CD4-positive, alpha-beta T cell treated with Interleukin-21 for 1 hour (primary cell): ENCODE measurements around the gene ACACA.

Experiments used
- DNase-seq: peaks from one replicate; pipeline ENCODE4 v3.0.0-alpha.2; 2020

Gene ACACA

GRCh38 chr17:37123941-37124820 is 282.5 kb downstream of the ACACA start:
- no peak for DNase-seq

GRCh38 chr17:37123386-37123785 is 283.2 kb downstream of the ACACA start:
- DNase-seq = no peak

- no peak for DNase-seq
Observed at GRCh38 chr17:37121616-37122015, 285.0 kb downstream of the ACACA start.

- no peak for DNase-seq
Observed at GRCh38 chr17:37118366-37119137, 288.1 kb downstream of the ACACA start.

- no peak for DNase-seq
Observed at GRCh38 chr17:37117373-37118142, 289.1 kb downstream of the ACACA start.

- no peak for DNase-seq
Observed at GRCh38 chr17:37116671-37117185, 289.9 kb downstream of the ACACA start.

GRCh38 chr17:37111329-37111728 is 295.3 kb downstream of the ACACA start:
- DNase-seq = no peak

GRCh38 chr17:37110746-37111145 is 295.9 kb downstream of the ACACA start:
- DNase-seq = no peak

GRCh38 chr17:37109731-37110710 is 296.6 kb downstream of the ACACA start:
- no peak for DNase-seq

- no peak for DNase-seq
Observed at GRCh38 chr17:37109106-37109505, 297.5 kb downstream of the ACACA start.

- DNase-seq = no peak
Observed at GRCh38 chr17:37107406-37108083, 299.1 kb downstream of the ACACA start.

- no peak for DNase-seq
Observed at GRCh38 chr17:37106049-37106448, 300.6 kb downstream of the ACACA start.

GRCh38 chr17:37103231-37103630 is 303.4 kb downstream of the ACACA start:
- DNase-seq = no peak

- DNase-seq = no peak
Observed at GRCh38 chr17:37101306-37101705, 305.3 kb downstream of the ACACA start.

GRCh38 chr17:37100231-37100630 is 306.4 kb downstream of the ACACA start:
- no peak for DNase-seq

GRCh38 chr17:37098910-37099664 is 307.5 kb downstream of the ACACA start:
- no peak for DNase-seq

GRCh38 chr17:37098152-37098551 is 308.5 kb downstream of the ACACA start:
- no peak for DNase-seq

GRCh38 chr17:37097154-37097553 is 309.5 kb downstream of the ACACA start:
- DNase-seq = no peak

GRCh38 chr17:37096071-37096470 is 310.6 kb downstream of the ACACA start:
- no peak for DNase-seq

GRCh38 chr17:37094391-37094790 is 312.2 kb downstream of the ACACA start:
- no peak for DNase-seq
